GM12891 (cell line): ENCODE measurements around the gene CLIC3.

Experiments used
- POLR2A ChIP-seq: IDR thresholded peaks from 2 replicates; pipeline ENCODE4 v1.6.1; 2011; ENCODE audit warnings: low read depth, low read length, control low read depth
- POLR2AphosphoS5 ChIP-seq: IDR thresholded peaks from 2 replicates; pipeline ENCODE4 v1.6.1; 2011; ENCODE audit warnings: low read depth, low read length, control low read depth
- SPI1 ChIP-seq: IDR thresholded peaks from 2 replicates; pipeline ENCODE4 v1.6.1; 2011; ENCODE audit warnings: low read depth, low read length, control low read depth
- TAF1 ChIP-seq: IDR thresholded peaks from 2 replicates; pipeline ENCODE4 v1.6.1; 2011; ENCODE audit warnings: low read depth, low read length, control low read depth

DNA sequence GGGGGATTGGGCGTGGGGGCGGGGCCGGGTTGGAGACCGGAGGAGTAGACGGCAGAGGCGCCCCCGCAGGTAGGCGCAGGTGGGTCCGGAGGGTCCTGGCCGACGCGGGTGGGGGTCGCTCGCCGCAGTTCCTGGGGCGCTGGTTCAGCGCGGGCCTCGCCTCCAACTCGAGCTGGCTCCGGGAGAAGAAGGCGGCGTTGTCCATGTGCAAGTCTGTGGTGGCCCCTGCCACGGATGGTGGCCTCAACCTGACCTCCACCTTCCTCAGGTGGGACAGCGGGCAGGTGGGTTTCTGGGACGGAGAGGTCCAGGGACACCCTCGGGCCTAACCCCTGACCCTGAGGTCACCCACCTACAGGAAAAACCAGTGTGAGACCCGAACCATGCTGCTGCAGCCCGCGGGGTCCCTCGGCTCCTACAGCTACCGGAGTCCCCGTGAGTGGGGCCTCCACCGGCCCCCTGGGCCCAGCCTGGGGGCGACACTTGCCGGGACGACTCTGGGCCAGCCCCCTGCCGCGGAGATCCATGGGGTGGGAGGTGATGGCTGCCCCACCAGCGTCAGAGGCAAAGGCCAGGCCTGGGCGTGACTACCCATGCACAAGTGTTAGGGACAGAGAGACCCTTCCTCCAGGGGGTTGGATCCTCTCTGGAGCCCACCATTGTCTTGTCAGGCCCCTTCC lies 17.4 kb downstream of the CLIC3 start:
- no peak for TF ChIP-seq POLR2AphosphoS5
- no peak for TF ChIP-seq POLR2A
- TF ChIP-seq TAF1 = no peak
- TF ChIP-seq SPI1 = no peak
